H9 (cell line): Measurements from ENCODE around the gene RNF220. TPM values are rescaled to one million over a fixed set of nuclear protein-coding genes. Genes with fewer than 3 reads are reported as not detected.

Experiments used
- DNase-seq: peaks from one replicate; pipeline ENCODE4 v3.0.0-alpha.2; 2017
- H2AFZ ChIP-seq: one replicate; pipeline ENCODE4 v1.6.1; 2013; ENCODE audit warnings: mild to moderate bottlenecking, low read length, control low read depth, moderate library complexity
- H2AK5ac ChIP-seq: 2 replicates; pipeline ENCODE4 v1.6.1; 2013; ENCODE audit warnings: low read length, control low read depth, mixed read lengths; ENCODE audit not compliant: insufficient read length
- H2BK120ac ChIP-seq: one replicate; pipeline ENCODE4 v1.6.1; 2013; ENCODE audit warnings: low read depth, mild to moderate bottlenecking, low read length, control low read depth, inconsistent platforms; ENCODE audit not compliant: poor library complexity, severe bottlenecking
- H2BK12ac ChIP-seq: 2 replicates; pipeline ENCODE4 v1.6.1; 2013; ENCODE audit warnings: low read length, control low read depth, mixed read lengths, low read depth; ENCODE audit not compliant: insufficient read length
- H2BK15ac ChIP-seq: 2 replicates; pipeline ENCODE4 v1.6.1; 2013; ENCODE audit warnings: low read depth, low read length, control low read depth
- H2BK20ac ChIP-seq: one replicate; pipeline ENCODE4 v1.6.1; 2013; ENCODE audit warnings: low read depth, mild to moderate bottlenecking, low read length, control low read depth, inconsistent platforms; ENCODE audit not compliant: poor library complexity, severe bottlenecking
- H2BK5ac ChIP-seq: 2 replicates; pipeline ENCODE4 v1.6.1; 2013; ENCODE audit warnings: low read length, control low read depth, mixed read lengths; ENCODE audit not compliant: insufficient read length
- H3K14ac ChIP-seq: 2 replicates; pipeline ENCODE4 v1.6.1; 2013; ENCODE audit warnings: low read length, control low read depth; ENCODE audit not compliant: insufficient read depth
- H3K18ac ChIP-seq: 2 replicates; pipeline ENCODE4 v1.6.1; 2013; ENCODE audit warnings: low read depth, mild to moderate bottlenecking, mixed read lengths, low read length, control low read depth; ENCODE audit not compliant: insufficient read length
- H3K23ac ChIP-seq: 2 replicates; pipeline ENCODE4 v1.6.1; 2013; ENCODE audit warnings: low read length, control low read depth, mixed read lengths, low read depth; ENCODE audit not compliant: insufficient read length
- H3K23me2 ChIP-seq: 2 replicates; pipeline ENCODE4 v1.6.1; 2013; ENCODE audit warnings: low read depth, mild to moderate bottlenecking, mixed read lengths, low read length, control low read depth; ENCODE audit not compliant: insufficient read length, poor library complexity, severe bottlenecking
- H3K27ac ChIP-seq: 2 replicates; pipeline ENCODE4 v1.5.1; 2013; ENCODE audit warnings: low read length, control low read depth, mixed read lengths, low read depth; ENCODE audit not compliant: insufficient read length
- H3K27me3 ChIP-seq: 2 replicates; pipeline ENCODE4 v1.6.1; 2013; ENCODE audit warnings: low read length, control low read depth, inconsistent platforms; ENCODE audit not compliant: insufficient read depth
- H3K4ac ChIP-seq: 2 replicates; pipeline ENCODE4 v1.6.1; 2013; ENCODE audit warnings: low read depth, mild to moderate bottlenecking, control low read depth, inconsistent platforms, low read length, moderate library complexity
- H3K4me1 ChIP-seq: 2 replicates; pipeline ENCODE4 v1.6.1; 2013; ENCODE audit warnings: low read length, control low read depth, inconsistent platforms; ENCODE audit not compliant: insufficient read depth
- H3K4me2 ChIP-seq: 2 replicates; pipeline ENCODE4 v1.6.1; 2013; ENCODE audit warnings: low read length, control low read depth, mixed read lengths; ENCODE audit not compliant: insufficient read length, insufficient read depth
- H3K56ac ChIP-seq: 2 replicates; pipeline ENCODE4 v1.6.1; 2013; ENCODE audit warnings: low read depth, mild to moderate bottlenecking, mixed read lengths, low read length, control low read depth; ENCODE audit not compliant: insufficient read length
- H3K79me1 ChIP-seq: 2 replicates; pipeline ENCODE4 v1.6.1; 2013; ENCODE audit warnings: low read depth, mild to moderate bottlenecking, moderate library complexity, low read length, control low read depth, inconsistent platforms; ENCODE audit not compliant: insufficient read depth, poor library complexity, severe bottlenecking
- H3K79me2 ChIP-seq: 2 replicates; pipeline ENCODE4 v1.6.1; 2013; ENCODE audit warnings: low read length, control low read depth, inconsistent platforms; ENCODE audit not compliant: insufficient read depth
- H3K9ac ChIP-seq: 2 replicates; pipeline ENCODE4 v1.6.1; 2013; ENCODE audit warnings: low read length, control low read depth, mixed read lengths; ENCODE audit not compliant: insufficient read length; ENCODE audit errors: extremely low read depth
- H3K9me3 ChIP-seq: one replicate; pipeline ENCODE4 v1.6.1; 2013; ENCODE audit warnings: low read depth, low read length, inconsistent platforms; ENCODE audit not compliant: control insufficient read depth
- H3T11ph ChIP-seq: one replicate; pipeline ENCODE4 v1.6.1; 2013; ENCODE audit warnings: mild to moderate bottlenecking, low read length, control low read depth, inconsistent platforms
- H4K20me1 ChIP-seq: one replicate; pipeline ENCODE4 v1.6.1; 2013; ENCODE audit not compliant: control insufficient read depth, insufficient read length, insufficient read depth
- H4K5ac ChIP-seq: 2 replicates; pipeline ENCODE4 v1.6.1; 2013; ENCODE audit warnings: low read depth, mild to moderate bottlenecking, mixed read lengths, low read length, control low read depth; ENCODE audit not compliant: insufficient read length
- H4K8ac ChIP-seq: replicated peaks from 2 replicates; pipeline ENCODE4 v1.6.1; 2013; ENCODE audit warnings: low read length, control low read depth, mixed read lengths, low read depth; ENCODE audit not compliant: insufficient read length
- H4K91ac ChIP-seq: 2 replicates; pipeline ENCODE4 v1.6.1; 2013; ENCODE audit warnings: low read depth, mild to moderate bottlenecking, moderate library complexity, mixed read lengths, low read length, control low read depth; ENCODE audit not compliant: insufficient read length
- H3K27ac Mint-ChIP-seq, 3 experiments: 2 replicates in 2 of 3; 3 replicates in 1 of 3; pipeline ENCODE4 v1.8.0; 2020 to 2021; ENCODE audit warnings: mixed read lengths in 3 of 3, mild to moderate bottlenecking in 1 of 3, moderate library complexity in 1 of 3
- H3K27me3 Mint-ChIP-seq: 2 replicates; pipeline ENCODE4 v1.8.0; 2021; ENCODE audit warnings: low read depth, mild to moderate bottlenecking, moderate library complexity, mixed read lengths
- H3K36me3 Mint-ChIP-seq, 3 experiments: 2 replicates in 2 of 3; 3 replicates in 1 of 3; pipeline ENCODE4 v1.8.0; 2020 to 2021; ENCODE audit warnings: low read depth in 3 of 3, mixed read lengths in 3 of 3; ENCODE audit not compliant: insufficient read depth in 1 of 3
- H3K4me1 Mint-ChIP-seq, 2 experiments: 2 replicates each; pipeline ENCODE4 v1.8.0; 2020; ENCODE audit warnings: mixed read lengths in 2 of 2
- H3K4me3 Mint-ChIP-seq, 2 experiments: 2 replicates in 1 of 2; 3 replicates in 1 of 2; pipeline ENCODE4 v1.8.0; 2020 to 2021; ENCODE audit warnings: mild to moderate bottlenecking in 2 of 2, mixed read lengths in 2 of 2, moderate library complexity in 1 of 2
- H3K9me3 Mint-ChIP-seq, 2 experiments: 2 replicates in 1 of 2; 3 replicates in 1 of 2; pipeline ENCODE4 v1.8.0; 2020; ENCODE audit warnings: mild to moderate bottlenecking in 2 of 2, mixed read lengths in 2 of 2, moderate library complexity in 1 of 2
- WGBS: extraction: QIAGEN DNeasy Blood & Tissue Kit; methylation state at CpG from one replicate; pipeline ENCODE4 v1.1.7; 2013; ENCODE audit warnings: missing lambda C conversion rate, low lambda C conversion rate, mixed read lengths; ENCODE audit not compliant: insufficient read length; ENCODE audit errors: extremely low coverage; 5-methylcytosine and 5-hydroxymethylcytosine counted together
- total RNA-seq: library from RNA; stranded (reverse); gene quantifications from 2 replicates; pipeline ENCODE4 v1.2.1, GENCODE V29; 2021
- TF ChIP-seq, protein P1 (sequence below): fragments of 200-600 bp; sonication (generic); conservative IDR thresholded peaks from 3 replicates; pipeline ENCODE4 v1.8.0; 2021; ENCODE audit warnings: antibody characterized with exemption, mild to moderate bottlenecking

Gene RNF220
- total RNA-seq, 1 experiment from 2014 or later: 109 TPM

DNA sequence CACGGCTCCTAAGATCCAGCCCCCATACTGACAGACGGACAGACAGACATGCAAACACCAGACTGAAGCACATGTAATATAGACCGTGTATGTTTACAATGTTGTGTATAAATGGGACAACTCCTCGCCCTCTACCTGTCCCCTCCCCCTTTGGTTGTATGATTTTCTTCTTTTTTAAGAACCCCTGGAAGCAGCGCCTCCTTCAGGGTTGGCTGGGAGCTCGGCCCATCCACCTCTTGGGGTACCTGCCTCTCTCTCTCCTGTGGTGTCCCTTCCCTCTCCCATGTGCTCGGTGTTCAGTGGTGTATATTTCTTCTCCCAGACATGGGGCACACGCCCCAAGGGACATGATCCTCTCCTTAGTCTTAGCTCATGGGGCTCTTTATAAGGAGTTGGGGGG, 246.0 kb downstream of the RNF220 start:
- H2BK12ac ChIP-seq: no peak overlapping the region
- H2BK20ac ChIP-seq: no peak overlapping the region
- no peak overlapping the region for H3K4me2 ChIP-seq
- H2BK5ac ChIP-seq: no peak overlapping the region
- H3K23ac ChIP-seq: no peak overlapping the region
- no peak overlapping the region for H3K56ac ChIP-seq
- H3K9me3 ChIP-seq: no peaks in the 10 kb centered on the region
- H2AFZ ChIP-seq: no peak overlapping the region
- Mint-ChIP-seq H3K27ac (no peak overlapping the region; a peak in 1 of 7 replicates), H3K4me3 (no peak overlapping the region), H3K4me1 (peaks cover 21 to 43% of the 10 kb centered on the region in 2 experiments), H3K27me3 (no peaks in the 10 kb centered on the region), H3K9me3 (no peaks in the 10 kb centered on the region), H3K36me3 (peaks cover 13 to 55% (median 48%) of the 10 kb centered on the region in 3 experiments; a peak in 6 of 7 replicates)
- no peak overlapping the region for H3T11ph ChIP-seq
- H3K23me2 ChIP-seq: no peaks in the 10 kb centered on the region
- no peak overlapping the region for H2BK15ac ChIP-seq
- no peak overlapping the region for H3K27ac ChIP-seq
- no peaks in the 10 kb centered on the region for H4K20me1 ChIP-seq
- no peak for DNase-seq
- WGBS: no CpG with 5 or more reads among the region's 8 CpGs
- no peak overlapping the region for H3K4ac ChIP-seq
- H3K27me3 ChIP-seq: no peaks in the 10 kb centered on the region
- H2AK5ac ChIP-seq: no peak overlapping the region
- H4K91ac ChIP-seq: no peak overlapping the region
- no peak overlapping the region for H3K18ac ChIP-seq
- H4K8ac ChIP-seq: no peak overlapping the region
- H4K5ac ChIP-seq: no peak overlapping the region
- no peaks in the 10 kb centered on the region for H3K79me1 ChIP-seq
- H3K79me2 ChIP-seq: no peaks in the 10 kb centered on the region
- H3K14ac ChIP-seq: no peak overlapping the region
- no peak overlapping the region for H2BK120ac ChIP-seq
- TF ChIP-seq, protein P1, sequence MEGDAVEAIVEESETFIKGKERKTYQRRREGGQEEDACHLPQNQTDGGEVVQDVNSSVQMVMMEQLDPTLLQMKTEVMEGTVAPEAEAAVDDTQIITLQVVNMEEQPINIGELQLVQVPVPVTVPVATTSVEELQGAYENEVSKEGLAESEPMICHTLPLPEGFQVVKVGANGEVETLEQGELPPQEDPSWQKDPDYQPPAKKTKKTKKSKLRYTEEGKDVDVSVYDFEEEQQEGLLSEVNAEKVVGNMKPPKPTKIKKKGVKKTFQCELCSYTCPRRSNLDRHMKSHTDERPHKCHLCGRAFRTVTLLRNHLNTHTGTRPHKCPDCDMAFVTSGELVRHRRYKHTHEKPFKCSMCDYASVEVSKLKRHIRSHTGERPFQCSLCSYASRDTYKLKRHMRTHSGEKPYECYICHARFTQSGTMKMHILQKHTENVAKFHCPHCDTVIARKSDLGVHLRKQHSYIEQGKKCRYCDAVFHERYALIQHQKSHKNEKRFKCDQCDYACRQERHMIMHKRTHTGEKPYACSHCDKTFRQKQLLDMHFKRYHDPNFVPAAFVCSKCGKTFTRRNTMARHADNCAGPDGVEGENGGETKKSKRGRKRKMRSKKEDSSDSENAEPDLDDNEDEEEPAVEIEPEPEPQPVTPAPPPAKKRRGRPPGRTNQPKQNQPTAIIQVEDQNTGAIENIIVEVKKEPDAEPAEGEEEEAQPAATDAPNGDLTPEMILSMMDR: no peak
- H3K9ac ChIP-seq: no peak overlapping the region
- no peaks in the 10 kb centered on the region for H3K4me1 ChIP-seq
